ENCODE data around the gene RPF1. TPM values are rescaled to one million over a fixed set of nuclear protein-coding genes. Genes with fewer than 3 reads are reported as not detected.
A peak's percentile ranks its signal among the peaks of the same experiment; 100 is the strongest.

RPF1 gene
- total RNA-seq (2013; cell fraction: nucleolus; rRNA removed) = 18.0 and 19.0 TPM in 2 replicates
- 59.8 and 60.1 TPM in 2 replicates for total RNA-seq (2014; rRNA removed)
- 72.2 and 78.9 TPM in 2 replicates for total RNA-seq (2014; rRNA removed; fragmentation: Illumina TruSeq; extraction: Trizol)
- 36.6 and 37.0 TPM in 2 replicates for total RNA-seq (2021)
- polyA plus RNA-seq (2011; ENCODE audit: low read depth) = 20.1 TPM
- polyA plus RNA-seq (2011; rRNA removed) = 48.4 and 66.7 TPM in 2 replicates
- 19.2 and 20.2 TPM in 2 replicates for polyA plus RNA-seq (2011; cell fraction: cytosol; rRNA removed)
- 14.7 and 18.0 TPM in 2 replicates for polyA plus RNA-seq (2011; cell fraction: nucleus; rRNA removed)
- polyA plus RNA-seq (2012) = 25.4 and 29.4 TPM in 2 replicates
- 97.5 and 98.3 TPM in 2 replicates for polyA plus RNA-seq (2014; fragmentation: Illumina TruSeq; extraction: Trizol)
- polyA plus RNA-seq (2014; fragmentation: Nextera tagmentation; extraction: Ambion mirVana) = 10 to 100 TPM; 45.0 to 45.5 TPM
- 61.8 and 72.8 TPM in 2 replicates for polyA plus RNA-seq (2014; rRNA removed)
- 10 to 100 TPM; 54.6 to 57.7 TPM for polyA plus RNA-seq (2016; fragmentation: Nextera tagmentation; extraction: Ambion mirVana)
- 8.2 and 11.8 TPM in 2 replicates for polyA minus RNA-seq (2011; rRNA and poly(A)+ RNA removed)
- 4.8 and 7.4 TPM in 2 replicates for polyA minus RNA-seq (2011; cell fraction: cytosol; rRNA and poly(A)+ RNA removed)
- 5.1 and 7.6 TPM in 2 replicates for polyA minus RNA-seq (2011; cell fraction: nucleus; rRNA and poly(A)+ RNA removed)
- Bru-seq, nascent RNA = percentile 91 among the genes with signal in this experiment
- percentile 72 among the genes with signal in this experiment for BruChase-seq, experiment 1, labeled RNA remaining after a 6-hour chase
- percentile 78 among the genes with signal in this experiment for BruChase-seq, experiment 2, labeled RNA remaining after a 2-hour chase
- long read RNA-seq, experiment 1, transcript RPF1-201 (9 exons, 1,385 nt) = major isoform, 26 of 27 reads
- long read RNA-seq, experiment 1, partial matches to known transcripts = 1 of 27 reads
- long read RNA-seq, experiment 1, other reads (novel, unspliced or antisense) = 0 of 27 reads
- long read RNA-seq, experiment 2, transcript RPF1-201 (9 exons, 1,385 nt) = major isoform, 89 of 105 reads
- long read RNA-seq, experiment 2, partial matches to known transcripts = 11 of 105 reads
- long read RNA-seq, experiment 2, other reads (novel, unspliced or antisense) = 5 of 105 reads

DNA sequence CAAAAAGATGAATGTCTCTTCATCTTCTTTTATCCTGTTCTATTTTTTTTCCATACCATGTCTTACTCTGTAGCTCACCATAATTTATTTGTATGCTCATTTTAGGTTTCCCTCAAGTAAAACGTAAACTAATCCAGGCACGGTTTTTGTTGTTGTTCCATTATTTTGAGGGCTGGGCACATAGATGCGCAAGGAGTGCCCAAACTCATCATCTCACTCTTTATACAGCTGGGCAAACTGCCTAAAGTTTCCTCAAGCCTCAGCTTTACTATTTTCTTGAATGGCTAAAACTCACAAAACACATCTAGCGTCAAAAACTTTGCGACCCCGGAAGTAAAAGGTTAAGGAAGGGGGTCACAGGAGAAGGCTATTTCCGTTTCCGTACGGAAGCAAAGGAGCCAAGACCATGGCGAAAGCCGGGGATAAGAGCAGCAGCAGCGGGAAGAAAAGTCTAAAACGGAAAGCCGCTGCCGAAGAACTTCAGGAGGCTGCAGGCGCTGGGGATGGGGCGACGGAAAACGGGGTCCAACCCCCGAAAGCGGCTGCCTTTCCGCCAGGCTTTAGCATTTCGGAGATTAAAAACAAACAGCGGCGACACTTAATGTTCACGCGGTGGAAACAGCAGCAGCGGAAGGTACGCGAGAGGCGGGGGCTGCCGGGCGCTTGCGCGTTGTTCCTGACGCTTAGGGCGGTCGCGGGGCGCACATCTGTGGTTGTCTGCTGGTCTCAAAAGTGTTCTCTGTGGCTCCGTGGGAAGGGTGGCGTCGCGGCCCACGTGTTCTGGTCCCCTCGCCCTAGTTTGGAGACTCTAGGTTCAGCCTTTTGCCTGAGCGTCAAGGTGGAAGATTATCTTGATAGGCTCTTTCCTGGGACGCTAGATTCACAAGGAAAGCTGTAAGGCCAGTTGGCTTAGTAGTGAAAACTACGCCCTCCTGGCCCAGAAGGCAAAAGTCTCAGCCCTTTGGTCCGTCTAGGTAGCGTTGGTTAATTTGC is at the start of gene RPF1:
Gene RPF1 (plus strand): TSS at position 391 of the 993 bp plus-strand sequence. CDS start 16 bp downstream, at position 407.
- Histone ChIP-seq H4K20me1 (ENCODE audit: control insufficient read depth, insufficient read depth) (no peaks in the 10 kb centered on the region), H3K27ac (ENCODE audit: control insufficient read depth, insufficient read depth) (peak within 1 kb of the TSS; percentile 80), H3K4me2 (ENCODE audit: control insufficient read depth, insufficient read depth) (peak within 1 kb of the TSS; percentile 78), H3K4me3 (peak within 1 kb of the TSS; percentile 87), H3K36me3 (ENCODE audit: control insufficient read depth in 2 of 2, insufficient read depth in 2 of 2, low read length in 1 of 2) (peaks cover 0 to 13% of the 10 kb centered on the region in 2 experiments; a peak in 1 of 4 replicates), H3K9me3 (replicated peaks; ENCODE audit: control insufficient read depth, insufficient read depth, low read length) (peaks cover 6% of the 10 kb centered on the region; the same call in 2 of the 3 replicates), H3K9ac (ENCODE audit: control insufficient read depth, insufficient read depth, low read length) (peak within 1 kb of the TSS; percentile 79), H3K27me3 (replicated peaks in 1 of 2; ENCODE audit: control insufficient read depth in 2 of 2, insufficient read depth in 2 of 2, low read length in 1 of 2) (no peaks in the 10 kb centered on the region), H3K79me2 (ENCODE audit: control insufficient read depth, insufficient read depth, low read length) (peaks cover 29% of the 10 kb centered on the region), H2AFZ (ENCODE audit: control insufficient read depth, low read depth, low read length) (peak within 1 kb of the TSS; percentile 99), H3K4me1 (ENCODE audit: control insufficient read depth, insufficient read depth, low read length) (no peaks in the 10 kb centered on the region)
- ChIA-PET CTCF (interaction anchor here (0.7 to 5.3 kb wide), 13 partner anchors 11 to 212 kb away, joined by 3 to 43 read pairs (median 4); partner anchors contain the start of genes GNG5 and SPATA1), SMC1A (ENCODE audit: uncharacterized antibody, unreplicated experiment) (interaction anchor here (0.8 to 4.8 kb wide), 10 partner anchors 8 to 271 kb away, joined by 3 to 61 read pairs (median 6); partner anchors contain the start of genes CTBS, GNG5 and SPATA1), POLR2A (interaction anchor here (0.7 to 3.8 kb wide), 7 partner anchors 10 to 146 kb away, joined by 3 to 27 read pairs (median 7); partner anchors contain the start of genes CTBS, GNG5 and SPATA1), RAD21 (ENCODE audit: unreplicated experiment) (interaction anchor here (0.6 to 2.6 kb wide), 6 partner anchors 23 to 780 kb away, joined by 3 to 19 read pairs (median 6); partner anchors contain the start of genes CTBS, GNG5 and SPATA1)
- ATAC-seq (peak; percentile 96), DNase-seq (ENCODE audit: low read depth, low spot score) (peak; percentile 49), FAIRE-seq (peak; percentile 27)
- in situ Hi-C loops (cut with MboI) = no loop called here
- intact Hi-C loops (cut with micrococcal nuclease; ENCODE audit: unreplicated experiment) = loop anchor here (1.0 kb wide), 3 partner anchors 27 to 95 kb away; partner anchors contain the start of genes CTBS, GNG5 and SPATA1
- TSS peak; percentile 64 for BruUV-seq (replicated peaks)
- 3% methylated on average over 51 of the region's 51 CpGs for WGBS (ENCODE audit: insufficient coverage, insufficient replicate concordance, low lambda C conversion rate, missing lambda C conversion rate)
- peak; percentile 8 for TF ChIP-seq MEF2B (IDR thresholded peaks at IDR 0.05; ENCODE audit: partially characterized antibody, poor library complexity, severe bottlenecking)
- TF ChIP-seq MTA3 (IDR thresholded peaks at IDR 0.05; ENCODE audit: borderline replicate concordance, low read length) = no peak; the same call in 1 of the 2 replicates
- no peak; the same call in none of the 2 replicates for TF ChIP-seq ZNF207 (IDR thresholded peaks at IDR 0.05; ENCODE audit: borderline replicate concordance)
- TF ChIP-seq NFIC (IDR thresholded peaks at IDR 0.05; ENCODE audit: low read depth, low read length) = peak; percentile 22; the same call in 1 of the 2 replicates
- peak; percentile 90 for TF ChIP-seq MTA2 (IDR thresholded peaks at IDR 0.05; ENCODE audit: low read depth)
- no peak; the same call in 1 of the 2 replicates for TF ChIP-seq RB1 (IDR thresholded peaks at IDR 0.05; ENCODE audit: borderline replicate concordance)
- TF ChIP-seq, protein P1, sequence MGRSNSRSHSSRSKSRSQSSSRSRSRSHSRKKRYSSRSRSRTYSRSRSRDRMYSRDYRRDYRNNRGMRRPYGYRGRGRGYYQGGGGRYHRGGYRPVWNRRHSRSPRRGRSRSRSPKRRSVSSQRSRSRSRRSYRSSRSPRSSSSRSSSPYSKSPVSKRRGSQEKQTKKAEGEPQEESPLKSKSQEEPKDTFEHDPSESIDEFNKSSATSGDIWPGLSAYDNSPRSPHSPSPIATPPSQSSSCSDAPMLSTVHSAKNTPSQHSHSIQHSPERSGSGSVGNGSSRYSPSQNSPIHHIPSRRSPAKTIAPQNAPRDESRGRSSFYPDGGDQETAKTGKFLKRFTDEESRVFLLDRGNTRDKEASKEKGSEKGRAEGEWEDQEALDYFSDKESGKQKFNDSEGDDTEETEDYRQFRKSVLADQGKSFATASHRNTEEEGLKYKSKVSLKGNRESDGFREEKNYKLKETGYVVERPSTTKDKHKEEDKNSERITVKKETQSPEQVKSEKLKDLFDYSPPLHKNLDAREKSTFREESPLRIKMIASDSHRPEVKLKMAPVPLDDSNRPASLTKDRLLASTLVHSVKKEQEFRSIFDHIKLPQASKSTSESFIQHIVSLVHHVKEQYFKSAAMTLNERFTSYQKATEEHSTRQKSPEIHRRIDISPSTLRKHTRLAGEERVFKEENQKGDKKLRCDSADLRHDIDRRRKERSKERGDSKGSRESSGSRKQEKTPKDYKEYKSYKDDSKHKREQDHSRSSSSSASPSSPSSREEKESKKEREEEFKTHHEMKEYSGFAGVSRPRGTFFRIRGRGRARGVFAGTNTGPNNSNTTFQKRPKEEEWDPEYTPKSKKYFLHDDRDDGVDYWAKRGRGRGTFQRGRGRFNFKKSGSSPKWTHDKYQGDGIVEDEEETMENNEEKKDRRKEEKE (IDR thresholded peaks at IDR 0.05) = no peak
- TF ChIP-seq KAT2A (conservative IDR thresholded peaks at IDR 0.05; ENCODE audit: control insufficient read depth, low read depth, low read length) = no peak
- peak; percentile 61 for TF ChIP-seq NR2F1 (conservative IDR thresholded peaks at IDR 0.05)
- peak; percentile 78 for TF ChIP-seq IKZF1 (conservative IDR thresholded peaks at IDR 0.05)

Measured in GM12878 (cell line).